ENCODE measurements around the gene PCSK6. TPM values are rescaled to one million over a fixed set of nuclear protein-coding genes. Genes with fewer than 3 reads are reported as not detected.

PCSK6 gene
- total RNA-seq, 1 donor from 2014 or later: 6.8 TPM

DNA sequence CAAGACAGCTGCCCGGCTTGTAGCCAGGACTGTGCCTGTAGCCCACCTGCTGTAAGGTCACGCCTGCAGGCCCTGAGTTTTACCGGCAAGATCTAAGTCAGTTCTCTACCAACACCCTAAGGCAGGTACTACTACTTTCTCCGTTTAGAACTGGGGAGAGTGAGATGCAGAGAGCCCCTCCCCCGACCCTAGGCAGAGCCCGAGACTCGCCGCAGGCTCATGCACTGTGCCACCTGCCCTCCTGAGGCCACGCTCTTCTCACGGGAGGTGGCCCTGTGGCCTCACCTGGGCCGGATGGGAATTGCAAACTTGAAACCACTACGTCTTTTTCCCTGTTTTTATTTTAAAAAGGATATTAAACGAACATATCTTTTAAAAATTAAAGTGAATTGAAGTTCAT lies 36.9 kb upstream of the PCSK6 start:
- no peak overlapping the region for H3K4me3 ChIP-seq (ENCODE audit: low read depth, low read length)
- FAIRE-seq (no peak), DNase-seq (ENCODE audit: low read depth) (no peak)
- peaks cover 4% of the 10 kb centered on the region for H3K27me3 ChIP-seq (ENCODE audit: control insufficient read depth, insufficient read depth, low read length)
- TF ChIP-seq, protein P1, sequence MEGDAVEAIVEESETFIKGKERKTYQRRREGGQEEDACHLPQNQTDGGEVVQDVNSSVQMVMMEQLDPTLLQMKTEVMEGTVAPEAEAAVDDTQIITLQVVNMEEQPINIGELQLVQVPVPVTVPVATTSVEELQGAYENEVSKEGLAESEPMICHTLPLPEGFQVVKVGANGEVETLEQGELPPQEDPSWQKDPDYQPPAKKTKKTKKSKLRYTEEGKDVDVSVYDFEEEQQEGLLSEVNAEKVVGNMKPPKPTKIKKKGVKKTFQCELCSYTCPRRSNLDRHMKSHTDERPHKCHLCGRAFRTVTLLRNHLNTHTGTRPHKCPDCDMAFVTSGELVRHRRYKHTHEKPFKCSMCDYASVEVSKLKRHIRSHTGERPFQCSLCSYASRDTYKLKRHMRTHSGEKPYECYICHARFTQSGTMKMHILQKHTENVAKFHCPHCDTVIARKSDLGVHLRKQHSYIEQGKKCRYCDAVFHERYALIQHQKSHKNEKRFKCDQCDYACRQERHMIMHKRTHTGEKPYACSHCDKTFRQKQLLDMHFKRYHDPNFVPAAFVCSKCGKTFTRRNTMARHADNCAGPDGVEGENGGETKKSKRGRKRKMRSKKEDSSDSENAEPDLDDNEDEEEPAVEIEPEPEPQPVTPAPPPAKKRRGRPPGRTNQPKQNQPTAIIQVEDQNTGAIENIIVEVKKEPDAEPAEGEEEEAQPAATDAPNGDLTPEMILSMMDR (IDR thresholded peaks at IDR 0.05; ENCODE audit: insufficient read depth, low read length, severe bottlenecking): no peak
- H3K36me3 ChIP-seq (ENCODE audit: control insufficient read depth, insufficient read depth, low read length): no peaks in the 10 kb centered on the region

DNA sequence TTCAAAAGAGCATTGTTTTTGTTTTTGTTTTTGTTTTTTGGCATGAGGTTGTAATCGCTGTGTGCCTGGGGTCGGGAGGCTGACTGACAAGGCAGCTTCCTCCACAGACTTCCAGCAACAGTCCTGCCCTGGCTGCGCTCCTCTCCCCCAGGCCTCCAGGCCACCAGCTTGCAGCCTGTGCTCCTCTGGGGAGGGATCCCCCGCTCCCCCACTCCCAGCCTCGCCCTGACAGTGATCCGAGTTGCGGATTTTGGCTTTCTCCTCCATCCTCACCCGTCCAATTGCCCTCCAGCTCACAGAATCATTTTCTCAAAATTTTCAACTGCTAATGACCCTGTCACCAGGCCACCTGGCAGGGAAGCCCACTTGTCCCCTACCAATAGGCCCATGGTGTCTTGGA lies 36.5 kb upstream of the PCSK6 start:
- no peak for DNase-seq (ENCODE audit: low read depth)
- TF ChIP-seq, protein P1 (IDR thresholded peaks at IDR 0.05; ENCODE audit: insufficient read depth, low read length, severe bottlenecking): no peak
- Histone ChIP-seq H3K36me3 (ENCODE audit: control insufficient read depth, insufficient read depth, low read length) (no peaks in the 10 kb centered on the region), H3K4me3 (ENCODE audit: low read depth, low read length) (no peak overlapping the region), H3K27me3 (ENCODE audit: control insufficient read depth, insufficient read depth, low read length) (peaks cover 4% of the 10 kb centered on the region)
- FAIRE-seq: no peak

DNA sequence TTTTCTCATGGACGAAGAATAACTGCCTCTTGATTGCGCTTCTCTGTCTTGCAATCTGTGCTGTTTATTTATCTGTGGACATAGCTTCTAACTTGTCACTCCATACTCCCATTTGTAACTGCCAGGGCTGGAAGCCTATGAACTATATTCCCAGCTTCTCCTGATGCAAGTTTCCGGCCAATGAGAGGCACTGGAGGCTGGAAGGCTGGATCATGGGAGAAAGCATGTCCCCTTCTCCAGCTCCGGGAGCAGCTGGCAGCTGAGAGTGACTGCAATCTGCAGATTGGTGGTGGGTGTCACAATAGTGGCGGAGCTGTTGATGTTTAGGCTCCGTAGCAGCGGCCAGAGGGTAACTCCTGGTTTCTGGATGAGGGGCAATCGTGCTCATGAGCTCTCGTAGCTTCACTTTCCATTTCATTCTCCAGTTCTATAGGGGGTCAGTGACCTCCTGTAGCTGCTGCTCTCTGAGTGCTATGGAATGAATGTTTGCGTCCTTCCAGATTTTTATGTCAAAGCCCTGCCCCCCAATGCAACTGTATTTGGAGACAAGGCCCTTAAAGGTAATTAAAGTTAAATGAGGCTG lies 35.7 kb upstream of the PCSK6 start:
- no peak overlapping the region for H3K4me3 ChIP-seq (ENCODE audit: low read depth, low read length)
- FAIRE-seq (peak; percentile 32), DNase-seq (ENCODE audit: low read depth) (no peak)
- H3K36me3 ChIP-seq (ENCODE audit: control insufficient read depth, insufficient read depth, low read length): no peaks in the 10 kb centered on the region
- H3K27me3 ChIP-seq (ENCODE audit: control insufficient read depth, insufficient read depth, low read length): peaks cover 5% of the 10 kb centered on the region
- TF ChIP-seq, protein P1 (IDR thresholded peaks at IDR 0.05; ENCODE audit: insufficient read depth, low read length, severe bottlenecking): no peak

DNA sequence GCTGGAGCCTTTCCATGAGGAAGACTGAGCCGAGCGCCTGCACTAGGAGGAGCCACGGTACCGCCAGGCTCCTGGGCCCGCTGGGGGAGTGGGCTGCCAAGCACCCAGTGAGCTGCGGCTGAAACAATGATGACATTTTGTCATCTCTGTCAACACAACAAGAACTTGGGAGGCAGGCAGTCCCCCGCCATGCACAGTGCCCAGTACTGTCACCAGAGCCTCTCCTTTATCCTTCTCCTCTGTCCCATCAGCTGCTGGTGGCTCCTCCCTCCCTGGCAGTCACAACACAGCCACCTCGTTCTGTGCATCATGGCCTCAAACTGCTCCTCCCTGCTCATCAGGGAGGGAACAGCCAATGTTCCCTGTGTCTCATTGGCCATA lies 34.0 kb upstream of the PCSK6 start:
- H3K27me3 ChIP-seq (ENCODE audit: control insufficient read depth, insufficient read depth, low read length): peaks cover 5% of the 10 kb centered on the region
- DNase-seq (ENCODE audit: low read depth) (no peak), FAIRE-seq (no peak)
- H3K4me3 ChIP-seq (ENCODE audit: low read depth, low read length): no peak overlapping the region
- TF ChIP-seq, protein P1 (IDR thresholded peaks at IDR 0.05; ENCODE audit: insufficient read depth, low read length, severe bottlenecking): no peak
- H3K36me3 ChIP-seq (ENCODE audit: control insufficient read depth, insufficient read depth, low read length): no peaks in the 10 kb centered on the region

DNA sequence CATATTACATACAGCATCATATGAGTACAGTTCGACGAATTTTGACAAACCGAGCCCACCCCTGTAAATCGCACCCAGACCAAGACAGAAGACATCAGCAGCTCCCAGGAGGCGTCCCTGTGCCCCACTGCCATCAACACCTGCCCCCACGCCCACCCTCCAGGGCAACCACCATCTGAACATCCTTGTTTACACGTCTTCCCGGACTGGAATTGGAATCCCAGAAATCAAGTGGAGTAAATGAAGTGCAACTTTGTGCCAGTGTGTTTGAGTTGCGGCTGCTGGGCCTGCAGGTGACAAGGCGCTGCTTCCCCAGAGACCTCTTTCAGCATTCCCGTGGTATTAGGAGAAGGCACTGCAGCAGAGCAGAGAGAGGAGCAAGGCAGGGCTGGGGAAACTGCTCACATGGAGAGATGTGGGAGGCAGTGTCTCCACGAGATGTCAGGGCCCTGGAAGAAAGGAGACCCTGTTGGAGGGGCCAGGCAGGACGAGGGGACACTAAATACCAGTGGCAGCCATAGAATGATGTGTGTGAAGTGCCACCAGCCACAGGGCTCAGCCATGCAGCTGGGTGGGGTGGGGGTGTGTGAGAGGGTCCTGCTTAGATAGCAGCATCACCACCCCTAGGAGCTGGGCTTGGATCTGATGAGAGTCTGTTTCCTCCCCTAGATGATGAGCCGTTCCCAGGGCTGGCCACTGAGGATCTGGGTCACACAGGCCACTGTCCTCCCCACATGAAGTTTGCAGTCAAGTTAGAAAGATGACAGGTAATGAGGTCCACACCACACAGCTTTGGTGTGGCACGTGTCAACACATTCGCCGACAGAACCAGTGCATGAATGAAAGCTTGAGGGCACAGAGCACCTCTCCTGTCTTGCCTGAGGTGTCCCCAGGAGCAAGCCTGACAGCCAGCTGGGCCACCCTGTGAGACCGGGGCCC lies 33.4 kb upstream of the PCSK6 start:
- no peaks in the 10 kb centered on the region for H3K36me3 ChIP-seq (ENCODE audit: control insufficient read depth, insufficient read depth, low read length)
- DNase-seq (ENCODE audit: low read depth): no peak
- TF ChIP-seq, protein P1 (IDR thresholded peaks at IDR 0.05; ENCODE audit: insufficient read depth, low read length, severe bottlenecking): no peak
- H3K4me3 ChIP-seq (ENCODE audit: low read depth, low read length): no peak overlapping the region
- peak; percentile 77 for FAIRE-seq
- peaks cover 5% of the 10 kb centered on the region for H3K27me3 ChIP-seq (ENCODE audit: control insufficient read depth, insufficient read depth, low read length)

Data from bronchial epithelial cell (primary cell).